HEK293 (cell line): Measurements from ENCODE around the gene WRAP73.

Source experiments
- ZNF133 ChIP-seq: fragments of 450-650 bp; formaldehyde crosslinking; IDR thresholded peaks from 2 replicates; pipeline ENCODE4 v1.5.1; 2016; ENCODE audit warnings: missing biosample characterization, missing genetic modification characterization
- TF ChIP-seq, protein P1 (sequence below): fragments of 450-650 bp; formaldehyde crosslinking; IDR thresholded peaks from 2 replicates; pipeline ENCODE4 v1.5.1; 2016; ENCODE audit warnings: missing biosample characterization, missing genetic modification characterization
- TF ChIP-seq, protein P2 (sequence below): fragments of 450-650 bp; formaldehyde crosslinking; IDR thresholded peaks from 2 replicates; pipeline ENCODE4 v1.5.1; 2016; ENCODE audit warnings: missing biosample characterization, missing genetic modification characterization

DNA sequence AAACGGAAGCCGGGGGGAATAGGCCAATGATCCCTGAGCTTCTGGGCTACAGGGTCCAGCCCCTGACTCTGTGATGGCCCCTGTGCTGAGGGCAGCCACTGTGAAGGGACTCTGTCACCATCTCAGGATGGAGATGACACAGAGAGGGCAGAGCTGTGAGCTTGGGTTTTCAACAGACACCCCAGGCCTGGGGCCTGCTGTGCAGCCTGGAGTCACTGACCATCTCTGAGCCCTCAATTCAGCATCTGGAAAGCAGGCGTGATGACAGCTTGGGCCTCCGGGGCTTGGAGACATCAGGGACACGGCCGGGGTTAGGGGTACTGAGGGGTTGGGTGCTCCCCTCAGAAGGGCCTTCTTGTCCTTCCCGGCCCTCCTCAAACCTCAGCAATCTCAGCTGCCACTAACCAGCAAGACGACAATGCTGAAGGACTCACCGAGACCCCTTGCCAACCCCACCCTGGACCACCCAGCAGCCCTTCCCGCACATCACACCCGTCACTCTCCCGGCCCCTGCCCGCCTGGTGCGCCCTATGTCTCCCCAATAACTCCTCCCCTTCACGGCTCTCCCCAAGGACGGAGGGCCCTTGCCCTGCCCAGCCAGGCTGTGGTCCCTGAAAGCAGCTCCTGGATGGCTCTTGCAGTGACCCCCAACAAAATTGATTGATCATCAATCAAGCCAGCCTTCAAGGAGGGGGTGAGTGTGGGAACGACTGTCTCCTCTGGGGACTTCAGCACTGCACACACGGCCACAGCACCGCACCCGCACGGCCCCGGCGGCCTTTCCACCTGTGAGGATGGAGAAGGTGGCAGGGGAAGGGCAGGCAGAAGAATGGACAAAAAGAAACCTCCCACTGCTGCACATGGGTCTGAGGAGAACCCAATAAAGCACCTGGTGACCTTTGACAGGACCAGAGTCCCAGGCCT is 42.9 kb downstream of the WRAP73 start:
- TF ChIP-seq, protein P1, sequence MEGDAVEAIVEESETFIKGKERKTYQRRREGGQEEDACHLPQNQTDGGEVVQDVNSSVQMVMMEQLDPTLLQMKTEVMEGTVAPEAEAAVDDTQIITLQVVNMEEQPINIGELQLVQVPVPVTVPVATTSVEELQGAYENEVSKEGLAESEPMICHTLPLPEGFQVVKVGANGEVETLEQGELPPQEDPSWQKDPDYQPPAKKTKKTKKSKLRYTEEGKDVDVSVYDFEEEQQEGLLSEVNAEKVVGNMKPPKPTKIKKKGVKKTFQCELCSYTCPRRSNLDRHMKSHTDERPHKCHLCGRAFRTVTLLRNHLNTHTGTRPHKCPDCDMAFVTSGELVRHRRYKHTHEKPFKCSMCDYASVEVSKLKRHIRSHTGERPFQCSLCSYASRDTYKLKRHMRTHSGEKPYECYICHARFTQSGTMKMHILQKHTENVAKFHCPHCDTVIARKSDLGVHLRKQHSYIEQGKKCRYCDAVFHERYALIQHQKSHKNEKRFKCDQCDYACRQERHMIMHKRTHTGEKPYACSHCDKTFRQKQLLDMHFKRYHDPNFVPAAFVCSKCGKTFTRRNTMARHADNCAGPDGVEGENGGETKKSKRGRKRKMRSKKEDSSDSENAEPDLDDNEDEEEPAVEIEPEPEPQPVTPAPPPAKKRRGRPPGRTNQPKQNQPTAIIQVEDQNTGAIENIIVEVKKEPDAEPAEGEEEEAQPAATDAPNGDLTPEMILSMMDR (tag by site-specific recombination): no peak
- TF ChIP-seq ZNF133 (tag by site-specific recombination): no peak
- TF ChIP-seq, protein P2, sequence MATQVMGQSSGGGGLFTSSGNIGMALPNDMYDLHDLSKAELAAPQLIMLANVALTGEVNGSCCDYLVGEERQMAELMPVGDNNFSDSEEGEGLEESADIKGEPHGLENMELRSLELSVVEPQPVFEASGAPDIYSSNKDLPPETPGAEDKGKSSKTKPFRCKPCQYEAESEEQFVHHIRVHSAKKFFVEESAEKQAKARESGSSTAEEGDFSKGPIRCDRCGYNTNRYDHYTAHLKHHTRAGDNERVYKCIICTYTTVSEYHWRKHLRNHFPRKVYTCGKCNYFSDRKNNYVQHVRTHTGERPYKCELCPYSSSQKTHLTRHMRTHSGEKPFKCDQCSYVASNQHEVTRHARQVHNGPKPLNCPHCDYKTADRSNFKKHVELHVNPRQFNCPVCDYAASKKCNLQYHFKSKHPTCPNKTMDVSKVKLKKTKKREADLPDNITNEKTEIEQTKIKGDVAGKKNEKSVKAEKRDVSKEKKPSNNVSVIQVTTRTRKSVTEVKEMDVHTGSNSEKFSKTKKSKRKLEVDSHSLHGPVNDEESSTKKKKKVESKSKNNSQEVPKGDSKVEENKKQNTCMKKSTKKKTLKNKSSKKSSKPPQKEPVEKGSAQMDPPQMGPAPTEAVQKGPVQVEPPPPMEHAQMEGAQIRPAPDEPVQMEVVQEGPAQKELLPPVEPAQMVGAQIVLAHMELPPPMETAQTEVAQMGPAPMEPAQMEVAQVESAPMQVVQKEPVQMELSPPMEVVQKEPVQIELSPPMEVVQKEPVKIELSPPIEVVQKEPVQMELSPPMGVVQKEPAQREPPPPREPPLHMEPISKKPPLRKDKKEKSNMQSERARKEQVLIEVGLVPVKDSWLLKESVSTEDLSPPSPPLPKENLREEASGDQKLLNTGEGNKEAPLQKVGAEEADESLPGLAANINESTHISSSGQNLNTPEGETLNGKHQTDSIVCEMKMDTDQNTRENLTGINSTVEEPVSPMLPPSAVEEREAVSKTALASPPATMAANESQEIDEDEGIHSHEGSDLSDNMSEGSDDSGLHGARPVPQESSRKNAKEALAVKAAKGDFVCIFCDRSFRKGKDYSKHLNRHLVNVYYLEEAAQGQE (tag by site-specific recombination): no peak
